Psoas muscle (tissue), 8 donors: ENCODE measurements around the gene ZBTB16. TPM values are rescaled to one million over a fixed set of nuclear protein-coding genes. Genes with fewer than 3 reads are reported as not detected.

Source experiments
- ATAC-seq, 4 donors: fragments of 200-7000 bp; cut with Tn5 transposase; one replicate each; pipeline ENCODE4 v1.9.1; 2020; ENCODE audit warnings: moderate library complexity in 3 of 4, mild to moderate bottlenecking in 2 of 4
- DNase-seq, 2 donors: peaks; one replicate each; pipeline ENCODE4 v3.0.0-alpha.2; 2020
- H3K27ac ChIP-seq: fragments of 200-600 bp; one replicate; pipeline ENCODE4 v1.8.0; 2022
- H3K27me3 ChIP-seq, 3 donors: fragments of 200-600 bp in 1 of 3; one replicate each; pipeline versions ENCODE4 v1.6.1 to v1.8.0; 2013 to 2022; ENCODE audit warnings: low read length in 2 of 3, mild to moderate bottlenecking in 2 of 3, moderate library complexity in 1 of 3; ENCODE audit not compliant: insufficient read depth in 3 of 3
- H3K36me3 ChIP-seq, 2 donors: fragments of 200-600 bp in 1 of 2; one replicate each; pipeline versions ENCODE4 v1.6.1 to v1.8.0; 2013 to 2022; ENCODE audit warnings: low read depth in 1 of 2, mild to moderate bottlenecking in 1 of 2, moderate library complexity in 1 of 2; ENCODE audit not compliant: insufficient read depth in 1 of 2
- H3K4me1 ChIP-seq: fragments of 200-600 bp; one replicate; pipeline ENCODE4 v1.8.0; 2022
- H3K4me3 ChIP-seq: fragments of 200-600 bp; one replicate; pipeline ENCODE4 v1.8.0; 2022; ENCODE audit warnings: mild to moderate bottlenecking
- H3K9me3 ChIP-seq: fragments of 200-600 bp; one replicate; pipeline ENCODE4 v1.8.0; 2022
- CTCF ChIP-seq: fragments of 200-600 bp; IDR thresholded peaks from one replicate; pipeline ENCODE4 v1.8.0; 2022; ENCODE audit warnings: antibody characterized with exemption
- WGBS, 3 donors: extraction: QIAGEN DNeasy Blood & Tissue Kit; methylation state at CpG; one replicate each; pipeline versions ENCODE4 v1.1.6 to v1.1.7; 2013; 5-methylcytosine and 5-hydroxymethylcytosine counted together
- intact Hi-C, 2 donors: fragments of 100-400 bp; cut with DNase I; formaldehyde crosslinking; loops; one replicate each; pipeline versions ENCODE4 v1.11.0 to v1.14.2; 2022
- polyA plus RNA-seq, 3 donors: library from polyadenylated mRNA; stranded (reverse); fragments of 200-250 nt; gene quantifications; one replicate each; pipeline ENCODE4 v1.2.3, GENCODE V29; 2013
- total RNA-seq, 4 donors: library from RNA; stranded (reverse); fragmentation: NEBNext Ultra II Directional in 2 of 4; extraction: Animal tissue kit (Norgen Biotek cat#: 25700) in 2 of 4; gene quantifications; one replicate each; pipeline versions ENCODE4 v1.2.1 to v1.2.4, GENCODE V29; 2021 to 2023
- donor health status: healthy with polysubstance abuse.
- donor health status: DM: no; HTN: no; CAD: no; lungs with moderate emphysema.
- donor health status: Bipolar disorder and iron deficiency.
- donor health status: healthy.
- donor health status: DM: yes; HTN: yes; CAD: no.
- donor health status: DM: no; HTN: no; CAD: no.
- donor health status: DM: no; HTN: no; CAD: no.
- donor health status: DM: yes; HTN: yes; CAD: no.

Gene ZBTB16
- total and polyA plus RNA-seq, 7 donors: 11.7 to 299 (median 89.8) TPM

- H3K4me1 ChIP-seq: peaks cover 27% of the 10 kb centered on the region
- no peak for TF ChIP-seq CTCF
- H3K9me3 ChIP-seq: no peaks in the 10 kb centered on the region
- no peak overlapping the region for H3K4me3 ChIP-seq
- 72 to 80% (median 74%) methylated on average over 7 of the region's 7 CpGs for WGBS, 3 donors
- no peak overlapping the region for H3K27ac ChIP-seq
- intact Hi-C loops: loop anchor here (5.0 kb wide), 4 partner anchors 231 to 461 kb away; no protein-coding TSS in a partner anchor
- DNase-seq (no peak), ATAC-seq (no peak)
- H3K36me3 ChIP-seq: no peaks in the 10 kb centered on the region
- H3K27me3 ChIP-seq: no peaks in the 10 kb centered on the region
Measured at GRCh38 chr11:114263513-114264170, 204.1 kb downstream of the ZBTB16 start.

- Histone ChIP-seq H3K27me3 (no peaks in the 10 kb centered on the region), H3K4me1 (peaks cover 19% of the 10 kb centered on the region), H3K36me3 (no peaks in the 10 kb centered on the region), H3K9me3 (no peaks in the 10 kb centered on the region), H3K27ac (no peak overlapping the region), H3K4me3 (no peak overlapping the region)
- ATAC-seq (no peak), DNase-seq (no peak)
- WGBS, 3 donors: 87 to 94% (median 93%) methylated on average over 2 of the region's 2 CpGs
- TF ChIP-seq CTCF: no peak
- intact Hi-C loops: loop anchor here (5.0 kb wide), 4 partner anchors 232 to 462 kb away; no protein-coding TSS in a partner anchor
Measured at GRCh38 chr11:114264381-114264780, 204.9 kb downstream of the ZBTB16 start.

- Histone ChIP-seq H3K9me3 (no peaks in the 10 kb centered on the region), H3K36me3 (no peaks in the 10 kb centered on the region), H3K27me3 (no peaks in the 10 kb centered on the region), H3K4me1 (peaks cover 10% of the 10 kb centered on the region), H3K27ac (no peak overlapping the region), H3K4me3 (no peak overlapping the region)
- intact Hi-C loops: no loop called here
- no peak for TF ChIP-seq CTCF
- DNase-seq: no peak
- no peak for ATAC-seq
- 71 to 74% (median 73%) methylated on average over 8 of the region's 8 CpGs for WGBS, 3 donors
Measured at GRCh38 chr11:114265122-114265878, 205.8 kb downstream of the ZBTB16 start.

GRCh38 chr11:114269498-114269897 is 210.0 kb downstream of the ZBTB16 start:
- H3K27ac ChIP-seq: no peak overlapping the region
- TF ChIP-seq CTCF: no peak
- no peaks in the 10 kb centered on the region for H3K4me1 ChIP-seq
- no peak for DNase-seq
- no peaks in the 10 kb centered on the region for H3K9me3 ChIP-seq
- H3K4me3 ChIP-seq: no peak overlapping the region
- WGBS, 3 donors: 89 to 90% (median 90%) methylated on average over 2 of the region's 2 CpGs
- no peaks in the 10 kb centered on the region for H3K36me3 ChIP-seq
- no peak for ATAC-seq
- H3K27me3 ChIP-seq: peaks cover 0 to 3% (median 0%) of the 10 kb centered on the region in 3 donors
- intact Hi-C loops: no loop called here
